ENCODE data around the gene PRSS53.

Gene PRSS53

DNA sequence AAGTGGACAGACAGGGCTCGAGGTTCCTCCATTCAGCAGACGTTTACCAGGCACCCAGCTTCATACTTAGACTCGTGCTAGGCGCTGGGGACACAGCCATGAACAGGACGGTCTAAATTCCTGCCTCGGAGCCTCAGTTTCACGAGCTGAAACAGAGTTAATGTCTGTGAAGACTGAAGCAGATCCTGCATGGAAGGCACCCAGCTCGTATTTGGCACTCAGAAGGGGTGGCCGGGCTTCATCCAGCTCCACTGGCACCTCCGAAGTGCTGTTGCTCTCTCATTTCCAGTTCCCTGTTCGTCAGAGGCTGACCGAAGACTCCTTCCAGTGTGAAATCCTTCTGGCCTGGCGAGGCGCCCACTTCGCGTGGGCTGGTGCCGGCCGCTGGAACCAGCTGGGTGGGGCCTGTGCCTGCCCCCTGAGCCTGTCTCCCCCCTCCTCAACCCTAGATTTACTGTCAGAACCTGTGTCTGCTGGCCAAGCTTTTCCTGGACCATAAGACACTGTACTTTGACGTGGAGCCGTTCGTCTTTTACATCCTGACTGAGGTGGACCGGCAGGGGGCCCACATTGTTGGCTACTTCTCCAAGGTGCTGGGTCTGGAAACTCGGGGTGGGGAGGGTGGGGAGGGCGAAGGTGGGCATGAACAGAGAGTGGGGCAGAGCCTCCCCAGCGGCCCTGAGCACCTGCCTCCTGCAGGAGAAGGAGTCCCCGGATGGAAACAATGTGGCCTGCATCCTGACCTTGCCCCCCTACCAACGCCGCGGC, 41.0 kb upstream of the PRSS53 start:
- TF ChIP-seq, protein P1, sequence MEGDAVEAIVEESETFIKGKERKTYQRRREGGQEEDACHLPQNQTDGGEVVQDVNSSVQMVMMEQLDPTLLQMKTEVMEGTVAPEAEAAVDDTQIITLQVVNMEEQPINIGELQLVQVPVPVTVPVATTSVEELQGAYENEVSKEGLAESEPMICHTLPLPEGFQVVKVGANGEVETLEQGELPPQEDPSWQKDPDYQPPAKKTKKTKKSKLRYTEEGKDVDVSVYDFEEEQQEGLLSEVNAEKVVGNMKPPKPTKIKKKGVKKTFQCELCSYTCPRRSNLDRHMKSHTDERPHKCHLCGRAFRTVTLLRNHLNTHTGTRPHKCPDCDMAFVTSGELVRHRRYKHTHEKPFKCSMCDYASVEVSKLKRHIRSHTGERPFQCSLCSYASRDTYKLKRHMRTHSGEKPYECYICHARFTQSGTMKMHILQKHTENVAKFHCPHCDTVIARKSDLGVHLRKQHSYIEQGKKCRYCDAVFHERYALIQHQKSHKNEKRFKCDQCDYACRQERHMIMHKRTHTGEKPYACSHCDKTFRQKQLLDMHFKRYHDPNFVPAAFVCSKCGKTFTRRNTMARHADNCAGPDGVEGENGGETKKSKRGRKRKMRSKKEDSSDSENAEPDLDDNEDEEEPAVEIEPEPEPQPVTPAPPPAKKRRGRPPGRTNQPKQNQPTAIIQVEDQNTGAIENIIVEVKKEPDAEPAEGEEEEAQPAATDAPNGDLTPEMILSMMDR (IDR thresholded peaks at IDR 0.05; ENCODE audit: control insufficient read depth, extremely low read depth, insufficient read depth) = no peak
- H3K4me3 ChIP-seq (ENCODE audit: low read depth, low read length) = no peak overlapping the region
- DNase-seq (ENCODE audit: low read depth) = no peak

DNA sequence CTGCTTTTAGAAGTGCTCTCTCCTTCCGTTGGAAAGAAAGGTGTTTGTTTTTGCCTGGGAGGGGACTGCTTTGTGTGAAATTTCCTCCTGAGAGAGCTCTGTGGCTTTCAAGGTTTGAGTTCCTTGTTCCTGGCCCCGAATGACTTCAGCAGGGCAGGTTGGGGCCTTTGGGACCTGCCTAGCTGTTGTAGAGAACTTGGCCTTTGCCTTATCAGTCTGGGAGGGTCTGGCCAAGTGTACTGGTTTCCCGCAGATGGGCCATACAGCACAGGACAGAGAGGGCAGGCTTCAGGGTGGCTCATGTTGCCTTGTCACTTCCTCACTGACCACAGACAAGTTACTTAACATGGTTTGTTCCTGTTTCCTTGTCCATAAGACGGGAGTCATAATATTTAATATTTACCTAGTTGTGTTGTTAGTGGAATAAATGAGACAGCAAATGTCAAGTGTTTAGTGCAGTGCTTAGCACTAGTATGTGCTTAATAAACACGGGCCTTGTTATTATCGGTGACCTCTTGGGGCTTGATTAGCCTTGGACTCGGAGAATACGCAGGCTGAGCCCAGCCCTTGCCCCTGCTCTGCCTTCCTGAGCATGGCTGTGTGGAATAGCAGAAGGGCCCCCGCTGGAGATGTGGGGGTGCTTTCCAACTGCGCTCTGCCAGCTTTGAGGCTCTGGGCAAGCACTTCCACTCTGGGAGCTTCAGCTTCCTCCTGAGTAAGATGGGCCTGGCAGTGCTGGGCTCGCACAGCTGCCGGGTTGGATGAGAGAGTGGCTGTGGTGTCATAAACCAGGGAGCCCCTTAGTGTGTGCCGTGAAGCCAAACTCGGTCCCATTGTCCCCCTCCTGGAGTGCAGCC, 40.2 kb upstream of the PRSS53 start:
- TF ChIP-seq, protein P1 (IDR thresholded peaks at IDR 0.05; ENCODE audit: control insufficient read depth, extremely low read depth, insufficient read depth) = no peak
- DNase-seq (ENCODE audit: low read depth) = no peak
- H3K4me3 ChIP-seq (ENCODE audit: low read depth, low read length) = no peak overlapping the region

DNA sequence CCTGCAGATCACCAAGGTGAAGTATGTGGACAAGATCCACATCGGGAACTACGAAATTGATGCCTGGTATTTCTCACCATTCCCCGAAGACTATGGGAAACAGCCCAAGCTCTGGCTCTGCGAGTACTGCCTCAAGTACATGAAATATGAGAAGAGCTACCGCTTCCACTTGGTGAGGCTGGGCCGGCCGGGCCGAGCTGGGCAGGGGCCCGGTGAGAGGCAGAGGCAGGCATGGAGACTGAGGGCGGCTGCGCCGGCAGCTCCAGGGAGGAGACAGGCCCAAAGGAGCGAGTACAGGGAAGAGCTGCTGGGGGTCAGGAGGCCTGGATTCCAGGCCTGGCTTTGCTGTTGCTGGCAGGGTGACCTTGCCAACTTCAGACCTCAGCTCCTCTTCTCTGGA, 38.4 kb upstream of the PRSS53 start:
- TF ChIP-seq, protein P1 (IDR thresholded peaks at IDR 0.05; ENCODE audit: control insufficient read depth, extremely low read depth, insufficient read depth) = no peak
- H3K4me3 ChIP-seq (ENCODE audit: low read depth, low read length) = no peak overlapping the region
- DNase-seq (ENCODE audit: low read depth) = no peak

DNA sequence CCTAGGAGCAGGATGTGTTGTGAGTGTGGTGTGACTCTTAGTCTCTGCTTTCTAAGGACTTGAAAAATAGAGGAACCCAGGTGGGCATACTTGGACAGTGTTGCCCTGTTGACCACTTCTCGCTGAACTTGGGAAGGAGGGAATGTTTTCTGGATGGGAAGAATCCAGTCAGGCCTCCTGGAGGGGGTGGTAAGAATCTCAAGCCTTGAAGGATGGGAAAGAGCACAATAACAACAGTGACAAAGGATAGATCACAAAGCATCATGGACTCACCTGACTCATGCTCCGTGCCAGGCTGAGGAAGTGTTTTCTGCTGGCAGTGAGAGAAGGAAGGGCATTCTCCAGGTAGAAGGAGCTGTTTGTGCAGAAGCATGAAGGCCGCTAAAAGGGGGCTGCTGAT, 37.1 kb upstream of the PRSS53 start:
- H3K4me3 ChIP-seq (ENCODE audit: low read depth, low read length) = no peak overlapping the region
- DNase-seq (ENCODE audit: low read depth) = no peak
- TF ChIP-seq, protein P1 (IDR thresholded peaks at IDR 0.05; ENCODE audit: control insufficient read depth, extremely low read depth, insufficient read depth) = no peak

DNA sequence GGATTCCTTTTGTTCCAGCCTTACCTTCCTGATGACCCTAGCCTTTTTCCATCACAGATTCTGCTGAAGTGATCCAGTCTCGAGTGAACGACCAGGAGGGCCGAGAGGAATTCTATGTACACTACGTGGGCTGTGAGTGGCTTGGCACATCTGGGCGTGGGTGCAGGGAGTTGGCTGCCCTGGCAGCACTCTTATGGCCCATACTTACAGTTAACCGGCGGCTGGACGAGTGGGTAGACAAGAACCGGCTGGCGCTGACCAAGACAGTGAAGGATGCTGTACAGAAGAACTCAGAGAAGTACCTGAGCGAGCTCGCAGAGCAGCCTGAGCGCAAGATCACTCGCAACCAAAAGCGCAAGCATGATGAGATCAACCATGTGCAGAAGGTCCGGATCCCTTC, 31.4 kb upstream of the PRSS53 start:
- TF ChIP-seq, protein P1 (IDR thresholded peaks at IDR 0.05; ENCODE audit: control insufficient read depth, extremely low read depth, insufficient read depth) = no peak
- DNase-seq (ENCODE audit: low read depth) = no peak
- H3K4me3 ChIP-seq (ENCODE audit: low read depth, low read length) = no peak overlapping the region

DNA sequence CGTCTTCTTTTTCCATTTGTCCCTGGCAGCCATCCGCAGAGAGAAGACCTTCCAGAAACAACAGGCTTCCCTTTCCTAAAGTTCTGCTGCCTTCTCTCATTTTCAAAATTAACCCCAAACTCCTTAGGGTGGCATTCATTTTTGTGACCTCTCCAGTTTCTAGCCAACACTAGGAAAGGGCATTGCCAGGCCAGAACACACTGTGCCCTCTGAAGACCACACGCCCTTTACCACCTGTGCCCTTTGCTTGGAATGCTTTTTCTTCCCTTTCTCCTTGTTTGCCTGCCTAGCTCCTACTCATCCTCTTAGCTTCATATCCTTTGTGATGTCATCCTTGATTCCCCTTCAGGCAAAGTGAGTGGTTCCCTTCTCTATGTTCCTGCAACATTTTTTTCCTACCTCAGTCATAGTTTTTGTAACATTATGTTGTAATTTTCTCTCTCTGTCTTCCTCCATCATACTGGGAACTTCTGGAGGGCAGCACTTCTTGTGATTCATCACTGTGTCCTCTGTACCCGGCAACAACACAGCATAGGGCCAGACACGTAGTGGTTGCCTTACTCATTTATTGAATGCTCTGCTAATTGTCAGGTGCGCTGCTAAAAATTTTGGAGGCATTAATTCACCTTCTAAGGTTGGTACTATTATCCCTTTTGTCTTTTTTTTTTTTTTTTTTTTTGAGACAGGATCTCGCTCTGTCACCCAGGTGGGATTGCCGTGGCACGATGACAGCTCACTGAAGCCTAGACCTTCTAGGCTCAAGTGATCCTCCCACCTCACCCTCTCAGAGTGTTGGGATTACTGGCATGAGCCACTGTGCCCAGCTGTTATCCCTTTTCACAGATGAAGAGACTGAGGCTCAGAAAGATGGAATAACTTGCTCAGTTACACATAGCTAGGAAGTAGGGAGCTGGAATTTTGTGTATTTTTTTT, 29.7 kb upstream of the PRSS53 start:
- DNase-seq (ENCODE audit: low read depth) = no peak
- TF ChIP-seq, protein P1 (IDR thresholded peaks at IDR 0.05; ENCODE audit: control insufficient read depth, extremely low read depth, insufficient read depth) = no peak
- peak overlapping the region; percentile 71 for H3K4me3 ChIP-seq (ENCODE audit: low read depth, low read length)
